Measurements from ENCODE around the gene SYDE1.

The SYDE1 gene

GRCh38 chr19:15125232-15126067 is 18.2 kb downstream of the SYDE1 start:
- Mint-ChIP-seq H3K27me3 (peaks cover 0 to 13% of the 10 kb centered on the region in 2 donors), H3K4me1 (peaks cover 9 to 10% of the 10 kb centered on the region in 2 donors), H3K9me3 (no peaks in the 10 kb centered on the region), H3K36me3 (peaks cover 19 to 24% of the 10 kb centered on the region in 2 donors), H3K27ac (peak overlapping the region; percentile 95), H3K4me3 (peak overlapping the region; percentile 89 to 90)
- peak; percentile 99 for DNase-seq
- ATAC-seq (replicated peaks) = peak; percentile 91 to 93

- ATAC-seq (replicated peaks) (no peak), DNase-seq (no peak)
- Mint-ChIP-seq H3K9me3 (no peaks in the 10 kb centered on the region), H3K4me1 (peaks cover 9 to 10% of the 10 kb centered on the region in 2 donors), H3K27ac (no peak overlapping the region), H3K27me3 (peaks cover 0 to 13% of the 10 kb centered on the region in 2 donors), H3K36me3 (peaks cover 12 to 15% of the 10 kb centered on the region in 2 donors), H3K4me3 (peak overlapping the region in 1 of 2 donors; percentile 14)
Observed at GRCh38 chr19:15126131-15126910, 19.1 kb downstream of the SYDE1 start.

GRCh38 chr19:15128162-15128770 is 21.1 kb downstream of the SYDE1 start:
- peaks cover under 1 to 1% of the 10 kb centered on the region in 2 donors for H3K36me3 Mint-ChIP-seq
- H3K4me3 Mint-ChIP-seq = no peak overlapping the region
- ATAC-seq (replicated peaks) (no peak), DNase-seq (no peak)
- H3K9me3 Mint-ChIP-seq = no peaks in the 10 kb centered on the region
- peaks cover 9 to 20% of the 10 kb centered on the region in 2 donors for H3K27me3 Mint-ChIP-seq
- H3K4me1 Mint-ChIP-seq = peaks cover 8 to 10% of the 10 kb centered on the region in 2 donors
- no peak overlapping the region for H3K27ac Mint-ChIP-seq

GRCh38 chr19:15129856-15130585 is 22.8 kb downstream of the SYDE1 start:
- DNase-seq = no peak
- Mint-ChIP-seq H3K9me3 (no peaks in the 10 kb centered on the region), H3K36me3 (no peaks in the 10 kb centered on the region), H3K4me3 (no peak overlapping the region), H3K27me3 (peaks cover 9 to 20% of the 10 kb centered on the region in 2 donors), H3K27ac (no peak overlapping the region), H3K4me1 (no peaks in the 10 kb centered on the region)
- ATAC-seq (replicated peaks) = no peak

GRCh38 chr19:15136234-15136954 is 29.2 kb downstream of the SYDE1 start:
- Mint-ChIP-seq H3K4me1 (no peaks in the 10 kb centered on the region), H3K36me3 (no peaks in the 10 kb centered on the region), H3K27me3 (peaks cover 24 to 26% of the 10 kb centered on the region in 2 donors), H3K27ac (no peak overlapping the region), H3K4me3 (no peak overlapping the region), H3K9me3 (peaks cover 5 to 7% of the 10 kb centered on the region in 2 donors)
- ATAC-seq (replicated peaks) = no peak
- no peak for DNase-seq

- Mint-ChIP-seq H3K36me3 (no peaks in the 10 kb centered on the region), H3K4me3 (no peak overlapping the region), H3K4me1 (no peaks in the 10 kb centered on the region), H3K9me3 (peaks cover 5 to 7% of the 10 kb centered on the region in 2 donors), H3K27me3 (peaks cover 22 to 23% of the 10 kb centered on the region in 2 donors), H3K27ac (no peak overlapping the region)
- ATAC-seq (replicated peaks) (no peak), DNase-seq (no peak)
Observed at GRCh38 chr19:15137777-15138176, 30.6 kb downstream of the SYDE1 start.

GRCh38 chr19:15138427-15138826 is 31.2 kb downstream of the SYDE1 start:
- H3K9me3 Mint-ChIP-seq = peaks cover 5 to 7% of the 10 kb centered on the region in 2 donors
- DNase-seq (no peak), ATAC-seq (replicated peaks) (no peak)
- H3K27ac Mint-ChIP-seq = no peak overlapping the region
- no peaks in the 10 kb centered on the region for H3K36me3 Mint-ChIP-seq
- no peaks in the 10 kb centered on the region for H3K4me1 Mint-ChIP-seq
- no peak overlapping the region for H3K4me3 Mint-ChIP-seq
- H3K27me3 Mint-ChIP-seq = peaks cover 22 to 23% of the 10 kb centered on the region in 2 donors

- Mint-ChIP-seq H3K9me3 (peaks cover 5 to 7% of the 10 kb centered on the region in 2 donors), H3K4me3 (no peak overlapping the region), H3K27ac (no peak overlapping the region), H3K27me3 (peaks cover 22 to 23% of the 10 kb centered on the region in 2 donors), H3K36me3 (no peaks in the 10 kb centered on the region), H3K4me1 (no peaks in the 10 kb centered on the region)
- ATAC-seq (replicated peaks) (no peak), DNase-seq (no peak)
Observed at GRCh38 chr19:15141143-15141542, 33.9 kb downstream of the SYDE1 start.

- no peaks in the 10 kb centered on the region for H3K36me3 Mint-ChIP-seq
- ATAC-seq (replicated peaks) (no peak), DNase-seq (no peak)
- H3K4me3 Mint-ChIP-seq = no peak overlapping the region
- H3K27me3 Mint-ChIP-seq = peaks cover 14 to 15% of the 10 kb centered on the region in 2 donors
- H3K4me1 Mint-ChIP-seq = no peaks in the 10 kb centered on the region
- H3K9me3 Mint-ChIP-seq = peaks cover 5 to 7% of the 10 kb centered on the region in 2 donors
- H3K27ac Mint-ChIP-seq = no peak overlapping the region
Observed at GRCh38 chr19:15142313-15142712, 35.1 kb downstream of the SYDE1 start.

- no peaks in the 10 kb centered on the region for H3K4me1 Mint-ChIP-seq
- H3K36me3 Mint-ChIP-seq = no peaks in the 10 kb centered on the region
- no peak for ATAC-seq (replicated peaks)
- H3K27ac Mint-ChIP-seq = no peak overlapping the region
- no peak for DNase-seq
- H3K4me3 Mint-ChIP-seq = no peak overlapping the region
- peaks cover 13 to 14% of the 10 kb centered on the region in 2 donors for H3K27me3 Mint-ChIP-seq
- H3K9me3 Mint-ChIP-seq = peaks cover under 1 to 3% of the 10 kb centered on the region in 2 donors
Observed at GRCh38 chr19:15144046-15144646, 36.9 kb downstream of the SYDE1 start.

- Mint-ChIP-seq H3K4me1 (peaks cover 4 to 6% of the 10 kb centered on the region in 2 donors), H3K36me3 (no peaks in the 10 kb centered on the region), H3K4me3 (no peak overlapping the region), H3K9me3 (no peaks in the 10 kb centered on the region), H3K27me3 (peaks cover 7 to 15% of the 10 kb centered on the region in 2 donors), H3K27ac (no peak overlapping the region)
- ATAC-seq (replicated peaks) (no peak), DNase-seq (no peak)
Observed at GRCh38 chr19:15147090-15147489, 39.9 kb downstream of the SYDE1 start.

GRCh38 chr19:15149737-15150136 is 42.5 kb downstream of the SYDE1 start:
- no peak overlapping the region for H3K4me3 Mint-ChIP-seq

More at GRCh38 chr19:15149737-15150136, 42.5 kb downstream of the SYDE1 start:
- H3K36me3 Mint-ChIP-seq = no peaks in the 10 kb centered on the region
- peaks cover 4 to 6% of the 10 kb centered on the region in 2 donors for H3K4me1 Mint-ChIP-seq
- H3K27ac Mint-ChIP-seq = no peak overlapping the region
- no peaks in the 10 kb centered on the region for H3K9me3 Mint-ChIP-seq
- DNase-seq (no peak), ATAC-seq (replicated peaks) (no peak)
- peaks cover 26 to 36% of the 10 kb centered on the region in 2 donors for H3K27me3 Mint-ChIP-seq
